Activated naive CD4-positive, alpha-beta T cell treated with anti-CD3 and anti-CD28 coated beads, Interleukin-2, amount 50 U/mL, for 72 hours (primary cell): ENCODE data around the gene RNF146. TPM values are rescaled to one million over a fixed set of nuclear protein-coding genes. Genes with fewer than 3 reads are reported as not detected.

Experiments
- ATAC-seq, 2 donors: fragments of 150-1000 bp; cut with Tn5 transposase; 2 replicates each; pipeline ENCODE4 v1.10.0; 2021; ENCODE audit warnings: mild to moderate bottlenecking in 2 of 2, moderate library complexity in 2 of 2
- DNase-seq, 2 donors: peaks; one replicate each; pipeline ENCODE4 v3.0.0; 2021 to 2022; ENCODE audit warnings: low spot score in 2 of 2
- H3K27ac Mint-ChIP-seq, 2 donors: one replicate each; pipeline ENCODE4 v1.8.0; 2022; ENCODE audit warnings: mild to moderate bottlenecking in 2 of 2, mixed read lengths in 2 of 2
- H3K36me3 Mint-ChIP-seq, 2 donors: one replicate each; pipeline ENCODE4 v1.8.0; 2022; ENCODE audit warnings: mixed read lengths in 2 of 2
- H3K9me3 Mint-ChIP-seq, 2 donors: one replicate each; pipeline ENCODE4 v1.8.0; 2022; ENCODE audit warnings: mixed read lengths in 2 of 2
- total RNA-seq, 2 donors: library from RNA; stranded (reverse); gene quantifications; one replicate each; pipeline ENCODE4 v1.2.3, GENCODE V29; 2022

RNF146 gene
- total RNA-seq, 2 donors from 2014 or later: 11.2 to 15.1 TPM

- Mint-ChIP-seq H3K27ac (no peak overlapping the region), H3K9me3 (no peaks in the 10 kb centered on the region), H3K36me3 (peaks cover 0 to 18% of the 10 kb centered on the region in 2 donors)
- DNase-seq (no peak), ATAC-seq (no peak)
Observed at GRCh38 chr6:127273499-127273898, 6.8 kb downstream of the RNF146 start.

GRCh38 chr6:127276331-127276730, 9.7 kb downstream of the RNF146 start:
- DNase-seq (no peak), ATAC-seq (no peak)
- H3K9me3 Mint-ChIP-seq: no peaks in the 10 kb centered on the region
- peaks cover 0 to 12% of the 10 kb centered on the region in 2 donors for H3K36me3 Mint-ChIP-seq
- H3K27ac Mint-ChIP-seq: no peak overlapping the region

- ATAC-seq (no peak), DNase-seq (no peak)
- Mint-ChIP-seq H3K27ac (no peak overlapping the region), H3K36me3 (peaks cover 0 to 12% of the 10 kb centered on the region in 2 donors), H3K9me3 (no peaks in the 10 kb centered on the region)
Observed at GRCh38 chr6:127277878-127278843, 11.5 kb downstream of the RNF146 start.

- Mint-ChIP-seq H3K9me3 (no peaks in the 10 kb centered on the region), H3K36me3 (no peaks in the 10 kb centered on the region), H3K27ac (no peak overlapping the region)
- DNase-seq (no peak), ATAC-seq (no peak)
Observed at GRCh38 chr6:127279815-127280214, 13.2 kb downstream of the RNF146 start.

- DNase-seq (no peak), ATAC-seq (no peak)
- peaks cover 15 to 21% of the 10 kb centered on the region in 2 donors for H3K36me3 Mint-ChIP-seq
- H3K9me3 Mint-ChIP-seq: no peaks in the 10 kb centered on the region
- H3K27ac Mint-ChIP-seq: no peak overlapping the region
Observed at GRCh38 chr6:127282184-127282583, 15.5 kb downstream of the RNF146 start.

- peak in 1 of 2 donors; percentile 52 for ATAC-seq
Observed at GRCh38 chr6:127288705-127289104, 22.0 kb downstream of the RNF146 start.

GRCh38 chr6:127289934-127290333, 23.3 kb downstream of the RNF146 start:
- H3K27ac Mint-ChIP-seq: peak overlapping the region in 1 of 2 donors; percentile 44
- H3K36me3 Mint-ChIP-seq: peaks cover 18 to 49% of the 10 kb centered on the region in 2 donors
- H3K9me3 Mint-ChIP-seq: no peaks in the 10 kb centered on the region
- no peak for ATAC-seq
- DNase-seq: no peak

More at GRCh38 chr6:127288705-127289104, 22.0 kb downstream of the RNF146 start:
- no peaks in the 10 kb centered on the region for H3K9me3 Mint-ChIP-seq
- H3K27ac Mint-ChIP-seq: no peak overlapping the region
- DNase-seq: no peak
- H3K36me3 Mint-ChIP-seq: peaks cover 18 to 42% of the 10 kb centered on the region in 2 donors

- no peaks in the 10 kb centered on the region for H3K9me3 Mint-ChIP-seq
- DNase-seq (no peak), ATAC-seq (peak in 1 of 2 donors; percentile 55)
- peak overlapping the region; percentile 15 to 25 for H3K27ac Mint-ChIP-seq
- H3K36me3 Mint-ChIP-seq: peaks cover 17 to 43% of the 10 kb centered on the region in 2 donors
Observed at GRCh38 chr6:127290391-127291265, 24.0 kb downstream of the RNF146 start.

GRCh38 chr6:127291495-127291894, 24.8 kb downstream of the RNF146 start:
- ATAC-seq: peak; percentile 76 to 77
- DNase-seq: no peak
- H3K36me3 Mint-ChIP-seq: peaks cover 10 to 35% of the 10 kb centered on the region in 2 donors
- H3K9me3 Mint-ChIP-seq: no peaks in the 10 kb centered on the region
- H3K27ac Mint-ChIP-seq: peak overlapping the region; percentile 15 to 81

- Mint-ChIP-seq H3K9me3 (no peaks in the 10 kb centered on the region), H3K36me3 (peaks cover 0 to 7% of the 10 kb centered on the region in 2 donors), H3K27ac (no peak overlapping the region)
- DNase-seq: no peak
- ATAC-seq: no peak
Observed at GRCh38 chr6:127297502-127298070, 30.9 kb downstream of the RNF146 start.

- ATAC-seq (no peak), DNase-seq (no peak)
- peaks cover 0 to 7% of the 10 kb centered on the region in 2 donors for H3K36me3 Mint-ChIP-seq
- H3K9me3 Mint-ChIP-seq: no peaks in the 10 kb centered on the region
- no peak overlapping the region for H3K27ac Mint-ChIP-seq
Observed at GRCh38 chr6:127298475-127298874, 31.8 kb downstream of the RNF146 start.

- ATAC-seq (no peak), DNase-seq (no peak)
- Mint-ChIP-seq H3K9me3 (no peaks in the 10 kb centered on the region), H3K27ac (no peak overlapping the region), H3K36me3 (peaks cover 0 to 1% of the 10 kb centered on the region in 2 donors)
Observed at GRCh38 chr6:127299522-127300240, 33.0 kb downstream of the RNF146 start.

- DNase-seq: no peak
- Mint-ChIP-seq H3K9me3 (no peaks in the 10 kb centered on the region), H3K36me3 (peaks cover 0 to under 1% of the 10 kb centered on the region in 2 donors), H3K27ac (no peak overlapping the region)
- ATAC-seq: peak in 1 of 2 donors; percentile 20
Observed at GRCh38 chr6:127300411-127300810, 33.7 kb downstream of the RNF146 start.

- Mint-ChIP-seq H3K9me3 (no peaks in the 10 kb centered on the region), H3K36me3 (peaks cover 0 to 9% of the 10 kb centered on the region in 2 donors), H3K27ac (no peak overlapping the region)
- DNase-seq: no peak
- no peak for ATAC-seq
Observed at GRCh38 chr6:127301199-127301700, 34.6 kb downstream of the RNF146 start.

GRCh38 chr6:127302728-127303660, 36.3 kb downstream of the RNF146 start:
- no peak for ATAC-seq
- no peaks in the 10 kb centered on the region for H3K9me3 Mint-ChIP-seq

More at GRCh38 chr6:127302728-127303660, 36.3 kb downstream of the RNF146 start:
- Mint-ChIP-seq H3K36me3 (peaks cover 3 to 25% of the 10 kb centered on the region in 2 donors), H3K27ac (peak overlapping the region in 1 of 2 donors; percentile 21)
- DNase-seq: peak in 1 of 2 donors; percentile 45
